Skeletal muscle cell (primary cell): ENCODE measurements around the gene FAM170B.

Source experiments
- DNase-seq: peaks from one replicate; pipeline ENCODE4 v3.0.0-alpha.2; 2010; ENCODE audit warnings: low read depth
- H3K4me3 ChIP-seq: 2 replicates; pipeline ENCODE4 v1.5.1; 2011; ENCODE audit warnings: low read depth, mild to moderate bottlenecking, control low read depth, low read length, moderate library complexity

The FAM170B gene

DNA sequence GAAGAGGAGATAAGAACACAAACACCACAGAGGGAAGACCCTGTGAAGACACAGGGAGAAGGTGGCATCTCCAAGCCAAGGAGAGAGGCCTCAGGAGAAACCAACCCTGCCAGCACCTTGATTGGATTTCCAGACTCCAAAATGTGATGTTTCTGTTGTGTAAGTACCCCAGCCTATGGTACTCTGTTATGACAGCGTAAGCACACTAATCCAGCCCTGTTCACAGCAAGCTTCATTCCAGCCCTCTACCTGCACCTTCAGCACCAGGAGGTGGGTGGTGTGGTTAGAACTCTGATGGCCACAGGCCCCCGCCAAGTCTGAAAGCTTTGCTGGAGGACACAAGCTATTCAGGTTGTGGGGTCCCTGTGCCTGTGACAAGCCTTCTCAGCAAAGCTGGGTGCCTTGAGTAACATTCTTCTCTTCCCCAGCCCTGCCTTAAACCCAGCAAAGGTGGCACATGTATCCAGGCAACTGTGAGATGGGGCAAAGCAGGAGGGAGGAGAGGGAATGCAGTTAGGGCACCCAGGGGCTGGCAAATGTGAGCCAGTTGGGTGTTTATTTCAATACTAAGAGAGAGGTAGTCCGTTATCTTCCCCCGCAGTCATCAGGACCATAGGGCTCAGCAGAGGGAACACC, 23.0 kb downstream of the FAM170B start:
- DNase-seq = no peak
- no peak overlapping the region for H3K4me3 ChIP-seq

DNA sequence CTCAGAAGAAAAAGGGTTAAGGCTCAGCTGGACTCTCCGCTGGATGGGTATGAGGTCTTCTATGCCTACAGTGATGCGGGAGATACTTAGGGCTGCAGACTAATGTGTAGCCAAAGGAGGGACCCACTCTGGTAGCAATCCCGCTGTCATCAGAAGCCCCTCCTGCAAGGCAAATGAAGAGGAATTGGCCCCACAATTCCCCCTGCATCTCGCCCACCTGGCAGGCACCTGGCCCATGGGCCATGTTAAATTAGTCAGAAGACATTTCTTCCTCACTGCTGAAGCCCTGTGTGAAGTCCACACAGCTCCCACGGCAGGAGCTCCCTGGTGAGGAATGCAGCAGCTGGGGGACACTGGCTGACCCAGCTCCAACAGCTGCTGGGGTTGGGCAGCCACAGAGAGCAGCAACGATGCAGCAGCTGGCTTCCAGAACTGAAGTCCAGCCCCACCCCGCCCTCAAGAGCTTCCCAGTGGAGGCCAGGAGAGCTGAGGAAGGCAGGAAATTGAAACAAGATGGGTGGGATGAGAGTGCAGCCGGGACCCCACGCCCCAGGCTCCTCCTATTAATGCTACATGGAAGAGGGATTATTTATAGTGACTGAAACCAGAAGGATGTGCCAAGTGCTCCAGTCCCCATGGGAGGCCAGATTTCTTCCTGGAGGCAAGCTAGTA, 24.0 kb downstream of the FAM170B start:
- DNase-seq = peak; percentile 51
- no peak overlapping the region for H3K4me3 ChIP-seq

DNA sequence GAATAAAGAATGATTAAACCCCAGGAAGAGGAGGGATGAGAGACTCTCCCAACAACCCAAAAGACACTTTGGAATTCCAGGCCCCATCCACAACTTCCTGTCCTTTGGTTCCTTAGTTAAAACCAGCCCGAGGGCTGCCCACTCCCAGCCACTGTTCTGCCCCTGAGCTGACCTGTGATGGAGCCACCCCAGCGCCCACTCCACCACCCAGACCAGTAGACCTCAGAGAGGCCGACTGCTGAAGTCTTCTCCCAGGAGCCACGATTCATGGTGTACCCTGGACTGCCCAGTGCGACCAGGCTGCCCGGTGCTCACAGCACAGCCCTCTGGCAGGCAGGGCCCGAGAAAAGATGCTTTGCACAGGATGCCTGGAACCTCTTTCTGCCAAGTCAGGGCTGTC, 25.2 kb downstream of the FAM170B start:
- no peak for DNase-seq
- no peak overlapping the region for H3K4me3 ChIP-seq

DNA sequence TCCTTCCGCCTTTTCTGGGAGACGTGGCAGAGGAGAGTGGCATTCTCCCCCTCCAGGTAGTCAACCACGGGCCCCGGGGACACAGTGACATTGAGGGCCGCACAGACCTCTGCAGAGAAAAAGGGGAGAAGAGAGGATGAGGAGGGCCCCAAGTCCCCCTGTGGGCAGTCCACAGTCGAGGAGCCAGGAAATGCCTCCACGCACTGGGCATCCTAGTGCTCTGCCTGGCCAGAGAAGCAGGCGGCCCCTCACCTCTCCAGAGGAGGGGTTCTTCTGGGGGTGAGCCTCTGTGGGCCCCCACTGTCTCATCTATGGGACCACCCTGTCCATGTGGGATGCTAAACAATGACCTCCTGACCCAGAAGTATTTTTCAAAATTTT, 25.9 kb downstream of the FAM170B start:
- H3K4me3 ChIP-seq = no peak overlapping the region
- DNase-seq = no peak

DNA sequence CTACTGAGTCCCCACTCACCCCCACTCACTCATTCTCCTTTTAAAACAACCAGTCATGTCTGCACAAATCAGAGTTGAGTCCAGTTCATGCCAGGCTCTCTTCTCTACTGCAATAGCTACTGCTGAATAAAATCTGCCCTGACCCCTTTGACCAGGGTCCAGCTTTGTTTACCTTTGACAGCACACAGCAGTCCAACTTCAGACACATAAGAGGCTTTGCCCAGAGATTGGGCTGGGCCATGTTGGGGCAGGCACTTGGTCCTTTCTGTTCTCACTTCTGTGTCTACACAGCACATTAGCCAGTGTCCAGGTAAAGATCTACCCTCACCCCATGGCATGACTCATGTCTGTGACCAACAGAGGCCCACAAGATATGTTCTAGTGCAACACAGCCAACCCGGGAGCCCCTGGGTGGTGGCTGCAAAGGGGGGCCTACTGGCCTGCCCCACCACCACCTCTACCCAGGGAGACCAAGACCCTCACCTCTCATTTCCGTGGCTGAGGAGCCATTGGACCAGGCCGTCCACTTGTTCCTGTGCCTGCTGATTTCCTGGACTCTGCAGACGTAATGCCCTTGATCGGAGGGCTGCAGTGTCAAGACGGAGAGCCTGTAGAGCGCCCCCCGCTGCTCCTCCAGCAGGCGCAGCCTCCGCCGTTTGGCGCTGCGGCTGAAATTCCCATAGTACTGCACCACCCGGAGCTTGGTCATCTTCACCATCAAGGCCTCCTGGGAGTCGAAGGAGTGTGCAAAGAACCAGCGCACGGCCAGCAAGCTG, 26.5 kb downstream of the FAM170B start:
- H3K4me3 ChIP-seq = no peak overlapping the region
- no peak for DNase-seq

DNA sequence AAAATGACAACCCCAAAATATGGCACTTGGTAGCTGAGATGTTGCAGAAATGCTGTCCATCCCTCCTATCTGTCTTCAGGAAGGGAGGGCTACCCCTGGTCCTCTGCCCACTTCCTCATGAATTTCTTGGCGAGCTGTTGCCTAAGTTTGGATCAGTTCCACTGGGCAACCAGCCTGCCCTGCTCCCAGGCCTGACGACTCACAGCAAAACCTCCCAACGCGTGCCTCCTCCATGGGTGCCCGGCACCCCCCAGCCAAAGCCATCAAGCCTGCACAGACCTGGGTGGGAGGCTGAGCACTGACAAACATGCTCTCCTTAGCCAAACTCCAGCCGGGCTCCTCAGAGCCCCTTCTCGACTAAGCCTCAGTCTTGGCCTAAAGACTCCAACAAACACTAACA, 27.4 kb downstream of the FAM170B start:
- no peak overlapping the region for H3K4me3 ChIP-seq
- DNase-seq = no peak

DNA sequence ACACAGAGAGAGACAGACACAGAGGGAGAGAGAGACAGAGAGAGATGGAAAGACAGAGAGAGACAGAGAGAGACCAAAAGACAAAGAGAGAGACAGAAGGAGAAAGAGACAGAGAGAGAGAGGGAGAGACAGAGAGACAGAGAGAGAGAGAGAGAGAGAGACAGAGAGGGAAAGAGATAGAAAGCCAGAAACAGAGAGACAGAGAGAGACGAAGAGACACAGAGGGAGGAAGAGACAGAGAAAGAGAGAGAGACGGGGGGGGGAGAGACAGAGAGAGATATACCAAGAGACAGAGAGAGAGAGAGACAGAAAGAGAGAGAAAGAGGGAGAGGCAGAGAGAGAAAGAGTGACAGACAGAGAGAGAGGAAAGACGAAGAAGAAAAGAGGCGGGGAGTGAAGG, 28.7 kb downstream of the FAM170B start:
- no peak for DNase-seq
- no peak overlapping the region for H3K4me3 ChIP-seq

DNA sequence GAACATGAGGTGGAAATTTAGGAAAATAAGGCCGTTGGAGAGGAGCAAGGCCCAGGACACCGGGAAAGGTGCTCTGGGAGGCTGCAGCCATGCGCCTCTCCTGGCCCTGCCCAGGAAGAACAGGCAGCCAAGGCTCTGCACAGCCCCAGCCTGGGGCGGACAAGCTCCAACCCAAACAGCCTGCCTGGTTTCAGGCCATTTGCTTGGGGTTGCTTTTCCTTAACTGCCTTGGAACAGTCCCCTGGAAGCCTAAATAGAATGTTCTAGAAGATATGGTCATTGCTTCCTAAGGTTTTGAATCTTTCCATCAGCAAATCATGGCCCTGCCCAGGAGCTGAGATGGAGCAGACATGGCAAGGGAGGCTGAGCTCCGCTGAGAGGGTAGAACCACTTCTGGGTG, 29.5 kb downstream of the FAM170B start:
- H3K4me3 ChIP-seq = no peak overlapping the region
- DNase-seq = no peak

DNA sequence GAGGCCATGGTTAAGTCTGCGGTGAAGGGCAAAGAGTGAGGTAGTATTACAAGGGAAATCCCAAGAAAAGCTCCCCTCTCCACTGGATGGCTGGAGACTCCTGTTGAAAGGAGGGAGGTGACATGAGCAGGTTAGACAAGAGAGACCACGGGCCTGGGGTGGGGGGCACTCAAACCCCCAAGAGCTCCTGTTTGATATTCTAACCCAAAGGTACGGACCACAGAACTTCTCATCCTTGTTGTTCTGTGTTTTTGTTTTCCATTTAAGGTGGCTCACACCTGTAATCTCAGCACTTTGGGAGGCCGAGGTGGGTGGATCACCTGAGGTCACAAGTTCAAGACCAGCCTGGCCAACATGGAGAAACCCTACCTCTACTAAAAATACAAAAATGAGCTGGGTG, 30.1 kb downstream of the FAM170B start:
- no peak overlapping the region for H3K4me3 ChIP-seq
- DNase-seq = no peak

DNA sequence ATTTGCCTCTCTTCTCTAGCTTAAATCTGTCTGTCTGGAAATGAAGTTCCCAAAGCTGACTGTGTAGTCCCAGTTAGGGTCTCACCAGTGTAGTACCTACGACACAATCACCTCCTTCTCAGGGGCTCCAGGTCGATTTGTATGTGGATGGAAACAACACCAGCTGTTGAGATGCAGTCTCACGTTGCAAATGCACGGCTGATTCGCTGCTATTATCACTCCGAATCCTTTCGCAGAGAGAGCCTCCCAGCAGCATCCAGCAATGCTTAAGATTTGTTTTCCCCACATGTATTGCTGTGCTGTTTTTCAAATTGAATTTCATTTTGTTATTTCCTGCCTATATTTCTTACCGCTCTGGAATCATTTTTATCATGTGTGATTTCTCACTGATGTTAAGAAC, 34.8 kb downstream of the FAM170B start:
- H3K4me3 ChIP-seq = no peak overlapping the region
- DNase-seq = no peak

DNA sequence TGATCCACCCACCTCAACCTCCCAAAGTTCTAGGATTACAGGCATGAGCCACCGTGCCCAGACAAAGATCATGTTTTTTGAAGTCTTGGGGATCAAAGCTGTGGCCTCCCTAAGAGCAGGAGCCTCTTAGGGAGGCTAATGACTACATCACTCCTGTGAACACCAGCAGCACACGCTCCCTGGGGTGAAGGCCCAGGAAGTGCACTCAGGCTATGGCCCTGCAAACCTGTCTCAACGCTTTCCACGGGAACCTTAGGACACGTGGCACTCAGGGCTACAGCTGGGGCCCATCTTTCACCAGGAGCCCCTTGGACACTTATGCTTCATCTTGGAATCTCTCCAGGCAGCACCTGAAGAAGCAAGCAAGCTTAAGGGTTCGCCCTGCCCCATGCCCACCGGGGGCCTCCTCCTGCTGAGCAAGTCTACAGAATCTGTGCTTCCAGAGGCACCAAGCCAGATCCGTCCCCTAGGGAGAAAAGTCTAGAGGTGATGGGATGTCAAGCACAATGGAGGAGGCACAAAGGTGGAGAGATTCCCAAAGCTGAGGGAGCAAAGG, 36.9 kb downstream of the FAM170B start:
- H3K4me3 ChIP-seq = no peak overlapping the region
- no peak for DNase-seq

DNA sequence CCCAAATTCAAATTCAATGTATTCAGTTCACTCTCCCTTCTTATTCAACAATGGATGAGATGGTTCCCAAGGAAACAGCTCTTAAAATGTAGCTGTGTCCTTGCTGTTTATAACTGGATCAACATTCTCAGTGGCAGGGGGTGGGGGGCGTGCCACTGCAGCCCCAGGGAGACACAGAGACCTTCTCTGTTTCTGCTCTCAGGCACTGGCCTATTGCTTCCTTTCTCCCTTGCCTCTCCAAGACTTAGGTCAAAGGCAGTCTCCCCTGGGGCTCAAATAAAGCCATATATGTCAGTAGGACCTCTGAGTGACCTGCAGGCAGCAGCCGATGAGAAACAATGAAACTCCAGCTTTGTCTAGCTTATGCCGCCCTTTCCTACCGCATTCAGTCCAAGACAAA, 39.2 kb downstream of the FAM170B start:
- no peak for DNase-seq
- H3K4me3 ChIP-seq = no peak overlapping the region

DNA sequence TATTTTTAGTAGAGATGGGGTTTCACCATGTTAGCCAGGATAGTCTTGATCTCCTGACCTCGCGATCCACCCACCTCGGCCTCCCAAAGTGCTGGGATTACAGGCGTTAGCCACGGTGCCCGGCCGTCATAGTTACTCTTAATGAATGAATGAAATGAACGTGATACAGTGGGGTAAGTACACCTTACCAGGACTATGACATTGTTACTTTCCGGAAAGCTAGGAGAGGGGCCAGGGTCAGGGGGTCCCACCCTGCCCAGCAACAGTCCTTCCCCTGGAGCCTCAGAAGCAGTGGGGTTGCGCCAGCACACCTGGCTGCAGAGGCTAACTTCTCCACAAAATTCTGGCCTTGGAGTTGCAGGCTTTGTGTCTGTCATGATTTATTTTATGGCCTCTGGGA, 39.9 kb downstream of the FAM170B start:
- no peak overlapping the region for H3K4me3 ChIP-seq
- DNase-seq = no peak

DNA sequence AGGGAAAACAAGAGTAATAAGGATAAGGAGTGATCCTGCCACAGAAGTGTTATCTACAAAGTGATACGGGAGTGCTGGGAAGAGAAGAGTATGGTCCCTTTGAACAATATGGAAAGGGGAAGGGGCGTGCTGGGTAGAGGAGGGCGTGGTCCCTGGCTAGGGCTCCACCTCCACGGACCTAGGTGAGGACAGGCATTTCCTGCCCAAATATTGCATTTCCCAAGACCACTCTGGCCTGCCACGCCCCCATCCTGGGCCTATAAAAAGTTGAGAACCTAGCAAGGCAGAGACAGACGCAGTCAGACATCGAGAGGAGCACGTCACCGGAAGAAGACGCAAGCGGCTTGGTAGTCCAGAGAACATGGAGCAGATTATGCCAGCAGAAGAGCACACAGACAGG, 41.3 kb downstream of the FAM170B start:
- DNase-seq = no peak
- no peak overlapping the region for H3K4me3 ChIP-seq

DNA sequence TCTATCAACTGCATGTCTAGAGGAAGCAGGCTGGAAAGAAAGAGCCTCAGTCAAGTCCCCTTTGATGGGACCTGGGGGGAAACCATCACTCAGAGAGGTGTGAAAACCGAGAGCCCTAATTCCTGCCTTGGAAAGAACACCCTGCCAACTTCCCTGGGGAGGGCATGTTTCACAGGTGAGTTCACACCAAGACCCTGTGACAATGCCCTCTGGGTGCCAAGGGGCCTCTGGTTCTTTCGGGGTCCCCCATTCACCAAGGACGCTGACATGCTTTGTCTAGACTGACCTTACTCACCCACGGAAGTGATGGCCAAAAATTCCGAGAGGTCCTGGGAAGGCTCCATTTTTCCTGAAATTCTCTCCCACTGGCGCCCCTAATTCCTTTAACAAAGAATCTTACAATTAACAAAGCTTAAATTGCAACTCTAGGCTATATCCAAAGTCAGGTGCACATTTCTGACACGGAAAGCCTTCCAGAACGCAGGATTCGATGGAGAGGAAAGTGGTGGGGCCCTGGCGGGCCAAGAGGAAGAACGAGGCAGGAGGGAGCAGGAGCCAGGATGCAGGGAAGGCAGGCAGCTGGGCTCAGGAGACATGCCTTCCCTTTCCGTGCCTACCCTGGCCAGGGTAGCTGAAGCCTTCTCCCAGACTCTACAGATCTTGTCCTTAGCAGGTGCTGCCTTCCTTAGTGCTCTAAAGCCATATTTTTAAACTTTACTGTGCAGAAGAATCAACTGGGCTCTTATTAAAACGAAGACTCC, 42.2 kb downstream of the FAM170B start:
- no peak for DNase-seq
- H3K4me3 ChIP-seq = no peak overlapping the region

DNA sequence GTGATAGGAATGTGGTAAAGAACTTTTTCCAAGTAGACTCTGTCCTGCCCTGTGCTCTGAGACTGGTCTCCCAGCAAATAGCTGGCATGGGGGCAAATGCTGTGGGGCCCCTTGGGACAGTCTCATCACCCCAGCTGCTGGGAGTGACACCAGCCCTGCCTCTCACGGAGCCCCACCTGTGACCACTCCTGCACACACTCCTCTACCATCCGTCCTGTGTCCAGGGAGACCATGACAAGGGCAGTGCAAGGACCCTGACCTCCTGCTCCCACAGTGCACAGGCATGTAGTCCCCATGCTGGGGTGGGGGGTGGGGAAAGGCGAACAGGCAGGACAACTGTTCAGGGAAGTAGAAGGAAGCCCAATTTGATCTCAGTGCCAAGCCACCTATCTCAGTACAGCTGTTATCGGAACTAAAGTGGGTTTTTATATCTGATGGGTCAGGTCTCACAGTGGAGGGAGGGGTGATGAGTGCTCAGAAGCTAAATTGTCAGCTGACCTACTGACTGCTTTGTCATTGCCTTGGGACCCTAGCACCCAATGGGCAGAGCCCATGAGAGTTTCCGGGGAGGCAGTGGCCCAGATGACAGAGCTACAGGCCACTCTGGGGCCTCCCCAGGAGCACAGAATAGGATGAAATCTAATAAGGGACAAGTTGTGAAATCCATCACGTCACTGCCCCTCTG, 43.0 kb downstream of the FAM170B start:
- no peak for DNase-seq
- no peak overlapping the region for H3K4me3 ChIP-seq

DNA sequence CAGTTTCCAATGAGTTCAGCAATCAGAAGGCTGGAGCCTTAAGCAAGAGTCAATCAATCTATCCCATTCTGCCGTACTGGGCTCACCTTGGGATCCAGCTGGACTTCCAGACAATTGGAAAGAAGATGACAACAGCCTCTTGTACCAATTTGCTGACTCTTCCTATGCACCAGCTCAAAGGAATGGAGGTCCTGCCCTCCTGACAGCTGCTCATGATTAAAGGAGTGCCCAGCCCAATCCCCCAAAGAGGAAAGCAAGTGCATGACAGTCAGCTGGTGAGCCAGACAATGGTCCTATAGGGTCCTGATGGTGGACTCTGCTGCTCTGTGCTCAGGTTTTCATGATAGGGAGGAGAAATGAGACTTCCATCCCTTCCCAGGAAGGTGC, 43.6 kb downstream of the FAM170B start:
- no peak overlapping the region for H3K4me3 ChIP-seq
- DNase-seq = no peak

DNA sequence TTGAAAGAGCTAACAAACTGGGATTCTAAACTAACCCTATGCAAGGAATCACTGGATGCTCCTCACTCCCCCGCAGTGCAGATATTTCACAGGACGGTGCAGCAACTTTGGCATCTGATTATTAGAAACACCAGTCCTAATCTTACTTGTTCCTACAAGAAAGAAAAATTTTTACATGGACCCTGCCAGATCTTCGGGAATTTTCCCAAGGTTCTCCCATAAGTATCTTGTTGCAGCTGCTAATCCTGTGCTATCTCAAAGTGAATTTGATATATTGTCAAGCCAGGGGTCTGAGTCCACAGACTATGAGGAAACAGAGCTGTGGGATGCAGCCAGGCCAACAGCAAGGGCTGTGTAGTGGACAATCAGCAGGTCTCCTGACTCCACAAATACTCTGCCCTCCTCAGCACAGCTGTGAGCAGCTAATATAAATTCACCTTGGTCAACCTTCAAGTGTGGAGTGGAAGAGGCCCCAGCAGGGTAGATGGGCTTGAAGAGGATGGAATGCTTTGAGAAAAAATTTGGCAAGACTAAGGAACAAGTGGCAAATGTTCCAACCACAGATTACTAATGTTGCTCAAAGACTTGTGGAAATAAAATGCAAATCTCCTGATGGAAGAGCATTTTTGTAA, 44.1 kb downstream of the FAM170B start:
- DNase-seq = no peak
- no peak overlapping the region for H3K4me3 ChIP-seq

DNA sequence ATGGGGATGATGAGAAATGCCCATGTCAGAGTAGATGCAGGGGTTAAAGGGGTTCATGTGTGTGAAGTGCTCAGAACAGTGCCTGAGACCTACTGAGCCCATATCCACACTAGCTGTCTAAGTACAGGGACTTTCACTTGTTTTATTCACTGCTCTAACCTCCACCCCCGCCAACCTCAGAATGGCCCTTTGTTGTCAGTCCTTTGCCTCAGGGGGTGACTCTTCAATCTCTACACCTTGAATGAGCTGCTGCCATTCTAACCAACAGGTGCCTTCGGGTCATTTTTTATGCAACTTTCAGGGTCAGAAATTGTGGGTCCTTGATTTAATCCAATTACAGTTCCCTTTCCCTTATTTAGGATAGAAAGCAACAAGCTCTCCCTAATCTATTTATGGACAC, 44.7 kb downstream of the FAM170B start:
- DNase-seq = no peak
- no peak overlapping the region for H3K4me3 ChIP-seq
